GM19395 (cell line): ENCODE data around the gene PPP6R1.

ENCODE experiments used
- ATAC-seq: cut with Tn5 transposase; IDR thresholded peaks from one replicate; pipeline ENCODE4 v1.9.1; 2021; ENCODE audit warnings: mild to moderate bottlenecking, moderate library complexity; ENCODE audit not compliant: unreplicated experiment

Gene PPP6R1

GRCh38 chr19:55244004-55244680 lies 14.7 kb downstream of the PPP6R1 start:
- ATAC-seq: no peak

GRCh38 chr19:55242517-55242916 lies 16.3 kb downstream of the PPP6R1 start:
- ATAC-seq: no peak

- ATAC-seq: no peak
These were observed 16.8 kb downstream of the PPP6R1 start for GRCh38 chr19:55241935-55242464.

GRCh38 chr19:55241143-55241934 lies 17.5 kb downstream of the PPP6R1 start:
- no peak for ATAC-seq

- no peak for ATAC-seq
These were observed 18.1 kb downstream of the PPP6R1 start for GRCh38 chr19:55240713-55241020.

GRCh38 chr19:55239004-55239403 lies 19.8 kb downstream of the PPP6R1 start:
- no peak for ATAC-seq

- ATAC-seq: no peak
These were observed 20.8 kb downstream of the PPP6R1 start for GRCh38 chr19:55238030-55238429.

GRCh38 chr19:55232986-55233385 lies 25.8 kb downstream of the PPP6R1 start:
- no peak for ATAC-seq

- no peak for ATAC-seq
These were observed 26.6 kb downstream of the PPP6R1 start for GRCh38 chr19:55232286-55232602.

- ATAC-seq: no peak
These were observed 27.2 kb downstream of the PPP6R1 start for GRCh38 chr19:55231391-55232285.

- ATAC-seq: no peak
These were observed 28.0 kb downstream of the PPP6R1 start for GRCh38 chr19:55230780-55231179.

GRCh38 chr19:55230329-55230728 lies 28.5 kb downstream of the PPP6R1 start:
- no peak for ATAC-seq

- ATAC-seq: no peak
These were observed 29.0 kb downstream of the PPP6R1 start for GRCh38 chr19:55229789-55230182.

- no peak for ATAC-seq
These were observed 29.6 kb downstream of the PPP6R1 start for GRCh38 chr19:55229145-55229788.

GRCh38 chr19:55228403-55229031 lies 30.3 kb downstream of the PPP6R1 start, which contains the start of gene TMEM86B:
Gene TMEM86B, minus strand, starts transcription at chr19:55228763. Its CDS starts 22 bp downstream, at chr19:55228741.
- no peak for ATAC-seq

- no peak for ATAC-seq
These were observed 30.8 kb downstream of the PPP6R1 start for GRCh38 chr19:55228015-55228391.

GRCh38 chr19:55227241-55228014 lies 31.4 kb downstream of the PPP6R1 start:
- no peak for ATAC-seq

GRCh38 chr19:55226788-55227187 lies 32.0 kb downstream of the PPP6R1 start:
- no peak for ATAC-seq

GRCh38 chr19:55226273-55226672 lies 32.5 kb downstream of the PPP6R1 start:
- ATAC-seq: no peak
